NCI-H524 treated with DMSO at 0.1 percent for 48 hours (cell line): ENCODE measurements around the gene RPL28.

Experiments
- DNase-seq: peaks from one replicate; lab custom pipeline; 2025; lab: John Stamatoyannopoulos, UW

The RPL28 gene

DNA sequence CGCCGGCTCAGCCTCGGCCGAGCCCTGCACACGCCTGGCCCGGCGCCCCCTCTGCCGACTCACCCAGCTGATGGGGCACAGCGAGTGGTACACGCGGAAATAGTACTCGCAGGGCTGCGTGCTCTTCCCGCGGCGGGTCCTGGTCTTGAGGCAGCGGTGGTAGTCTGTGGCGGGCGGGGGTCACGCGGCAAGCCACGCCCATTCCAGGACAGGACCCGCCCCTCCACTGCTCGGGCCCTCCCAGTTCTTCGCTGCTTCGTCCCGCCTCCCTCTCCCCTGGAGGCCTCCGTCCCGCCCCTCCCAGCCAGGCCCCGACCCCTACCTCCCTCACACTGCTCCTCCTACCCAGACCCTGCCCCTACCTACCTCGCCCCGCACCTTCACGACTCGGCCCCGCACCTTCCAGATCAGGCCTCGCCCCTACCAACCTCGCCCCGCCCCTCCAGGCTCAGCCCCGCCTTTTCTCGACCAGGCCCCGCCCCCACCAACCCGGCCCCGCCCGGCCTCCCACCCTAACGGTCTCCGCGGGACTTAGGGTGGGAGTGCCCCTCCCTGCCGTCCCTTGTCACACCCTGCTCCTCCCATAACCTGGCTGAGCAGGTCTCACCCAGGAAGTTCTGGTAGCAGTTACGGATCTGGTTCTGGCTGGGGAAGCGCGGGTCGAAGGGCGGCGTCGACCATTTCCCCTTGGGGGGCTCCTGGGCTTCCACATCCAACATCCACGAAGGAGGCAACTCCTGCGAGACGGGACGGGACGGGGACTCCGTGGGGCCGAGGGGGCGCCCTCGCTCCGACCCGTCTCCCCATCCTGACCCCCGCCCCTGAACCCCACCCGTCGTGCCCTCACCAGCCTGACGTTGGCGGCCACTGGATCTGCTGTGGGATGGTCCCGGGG is 31.7 kb upstream of the RPL28 start:
- DNase-seq: no peak

DNA sequence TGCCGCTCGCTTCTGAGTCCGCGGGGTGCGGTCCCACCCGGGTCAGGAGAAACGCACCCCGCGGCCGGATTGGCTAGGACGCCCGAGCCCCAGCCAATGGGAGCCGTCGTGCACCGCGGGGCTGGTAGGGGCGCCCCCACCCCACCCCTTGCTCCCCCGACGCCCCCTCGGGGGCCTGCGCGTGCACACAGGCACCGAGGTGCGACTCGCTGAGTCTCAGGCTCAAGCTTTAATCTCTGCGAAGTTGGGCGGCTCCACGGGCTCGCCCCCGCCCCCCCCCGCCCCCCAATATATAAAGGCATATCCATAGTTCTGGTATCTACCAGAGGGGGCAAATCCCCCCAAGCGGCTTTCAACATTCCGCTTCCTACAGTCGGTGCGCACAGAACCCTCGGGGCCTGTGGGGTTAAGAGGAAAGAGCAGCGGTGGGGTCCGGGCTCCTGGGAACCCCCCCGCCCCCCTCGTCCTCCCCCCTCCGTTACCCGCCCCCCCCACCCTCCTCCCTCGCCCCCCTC is 31.0 kb upstream of the RPL28 start, which contains the start of gene COX6B2:
Gene COX6B2 (minus strand): TSS at position 22 of the 515 bp plus-strand sequence. CDS start 198 bp downstream, outside the sequence.
- no peak for DNase-seq

DNA sequence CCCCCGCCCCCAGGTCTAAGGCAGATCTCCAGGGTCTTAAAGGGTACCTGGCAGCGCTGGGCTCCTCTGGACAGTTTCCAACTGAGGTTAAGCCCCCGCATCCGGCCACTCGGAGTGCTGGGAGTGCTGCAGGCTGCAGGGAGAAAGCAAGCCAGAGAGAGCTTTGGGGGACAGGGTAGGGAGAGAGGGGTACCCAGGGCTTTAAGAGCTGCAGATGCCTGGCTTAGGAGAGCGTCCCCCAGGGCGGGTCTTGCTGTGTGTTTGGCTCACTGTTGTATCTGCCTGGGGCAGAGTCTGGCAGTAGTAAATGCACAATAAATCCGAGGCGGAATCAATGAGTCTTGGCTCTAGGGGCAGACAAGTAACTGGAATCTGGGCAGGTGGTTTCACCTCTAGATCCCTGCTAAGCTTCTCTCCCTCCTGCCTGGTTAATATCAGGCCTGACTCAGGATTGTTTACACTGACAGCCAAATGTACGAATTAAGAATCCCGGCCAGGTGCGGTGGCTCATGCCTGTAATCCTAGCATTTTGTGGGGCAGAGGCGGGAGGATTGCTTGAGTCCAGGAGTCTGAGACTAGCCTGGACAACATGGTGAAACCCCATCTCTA is 30.4 kb upstream of the RPL28 start:
- no peak for DNase-seq

DNA sequence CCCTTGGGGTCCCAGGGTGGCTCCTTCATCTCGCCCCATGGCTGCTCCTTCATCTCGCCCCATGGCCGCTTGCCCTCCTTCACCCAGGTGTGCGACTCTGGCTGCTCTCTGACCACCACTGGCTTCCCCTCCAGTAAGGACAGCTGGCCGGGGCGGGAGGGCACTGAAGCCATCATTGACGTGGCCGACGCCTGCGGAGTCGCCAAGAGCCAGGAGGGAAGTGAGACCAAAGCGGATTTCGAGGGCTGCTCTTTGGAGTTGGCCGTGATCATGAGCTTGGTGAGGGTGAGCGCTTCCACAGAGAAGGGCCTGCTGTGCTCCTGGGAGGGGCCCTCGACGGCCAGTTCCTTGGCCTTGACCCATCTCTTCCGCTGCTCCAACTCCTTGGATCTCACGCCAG is 27.2 kb upstream of the RPL28 start:
- DNase-seq: no peak

DNA sequence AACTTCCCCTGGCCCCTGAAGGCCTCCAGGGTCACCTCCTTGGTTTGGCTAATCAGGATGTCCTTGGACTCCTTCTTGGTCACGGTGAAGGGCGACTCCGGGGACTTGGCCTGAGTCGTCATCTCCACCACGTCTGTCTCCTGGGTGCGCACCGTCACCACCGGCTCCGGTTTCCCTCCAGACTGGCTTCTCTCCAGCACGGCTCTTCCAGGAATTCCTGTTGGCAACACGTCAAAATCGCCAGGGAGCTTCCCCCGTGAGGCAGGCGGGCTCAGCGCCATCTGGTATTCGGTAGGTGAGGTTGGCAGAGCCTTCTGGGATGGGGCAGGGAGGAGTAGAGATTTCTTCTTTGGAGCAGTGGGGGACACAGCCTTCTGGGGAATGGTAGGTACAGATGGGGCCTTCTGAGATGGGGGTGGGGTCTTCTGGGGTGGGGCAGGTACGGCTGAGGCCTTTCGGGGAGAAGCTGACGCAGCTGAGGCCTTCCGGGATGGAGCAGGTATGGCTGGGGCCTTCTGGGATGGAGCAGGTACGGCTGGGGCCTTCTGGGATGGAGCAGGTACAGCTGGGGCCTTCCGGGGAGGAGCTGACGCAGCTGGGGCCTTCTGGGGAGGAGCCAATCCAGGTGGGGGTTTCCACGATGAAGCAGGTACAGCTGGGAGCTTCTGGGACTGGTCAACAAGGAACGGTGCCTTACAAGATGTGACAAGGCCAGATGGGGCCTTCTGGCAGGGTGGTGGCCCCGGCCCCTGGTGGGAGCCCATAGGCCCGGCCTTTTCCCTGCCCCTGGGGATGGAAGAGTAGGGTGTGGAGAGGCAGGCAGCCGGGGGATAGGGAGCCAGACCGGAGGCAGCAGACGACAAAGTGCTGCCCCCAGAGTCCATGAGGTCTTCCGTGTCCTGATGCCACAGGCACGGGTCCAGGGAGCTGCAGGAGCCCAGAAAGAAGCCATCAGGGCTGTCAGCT is 26.5 kb upstream of the RPL28 start:
- peak; percentile 47 for DNase-seq

DNA sequence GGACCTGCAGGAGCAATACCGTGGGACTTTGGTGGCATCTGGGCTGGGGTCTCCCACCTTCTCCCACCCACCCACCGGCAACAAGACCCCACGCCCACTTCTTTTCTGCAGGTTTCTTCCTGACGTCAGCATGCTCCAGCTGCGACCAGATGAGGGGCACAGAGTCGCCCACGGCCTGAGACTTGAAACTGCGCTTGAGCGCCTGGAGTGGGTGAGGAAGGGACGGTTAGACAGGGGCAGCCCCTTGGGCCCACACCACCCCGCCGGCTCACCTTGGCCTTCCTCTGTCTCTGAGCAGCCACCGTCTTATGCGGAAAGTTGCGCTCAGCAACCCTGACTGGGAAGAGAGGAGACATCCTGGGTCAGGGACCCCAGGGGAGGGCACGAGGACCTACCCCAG is 24.8 kb upstream of the RPL28 start:
- DNase-seq: no peak

DNA sequence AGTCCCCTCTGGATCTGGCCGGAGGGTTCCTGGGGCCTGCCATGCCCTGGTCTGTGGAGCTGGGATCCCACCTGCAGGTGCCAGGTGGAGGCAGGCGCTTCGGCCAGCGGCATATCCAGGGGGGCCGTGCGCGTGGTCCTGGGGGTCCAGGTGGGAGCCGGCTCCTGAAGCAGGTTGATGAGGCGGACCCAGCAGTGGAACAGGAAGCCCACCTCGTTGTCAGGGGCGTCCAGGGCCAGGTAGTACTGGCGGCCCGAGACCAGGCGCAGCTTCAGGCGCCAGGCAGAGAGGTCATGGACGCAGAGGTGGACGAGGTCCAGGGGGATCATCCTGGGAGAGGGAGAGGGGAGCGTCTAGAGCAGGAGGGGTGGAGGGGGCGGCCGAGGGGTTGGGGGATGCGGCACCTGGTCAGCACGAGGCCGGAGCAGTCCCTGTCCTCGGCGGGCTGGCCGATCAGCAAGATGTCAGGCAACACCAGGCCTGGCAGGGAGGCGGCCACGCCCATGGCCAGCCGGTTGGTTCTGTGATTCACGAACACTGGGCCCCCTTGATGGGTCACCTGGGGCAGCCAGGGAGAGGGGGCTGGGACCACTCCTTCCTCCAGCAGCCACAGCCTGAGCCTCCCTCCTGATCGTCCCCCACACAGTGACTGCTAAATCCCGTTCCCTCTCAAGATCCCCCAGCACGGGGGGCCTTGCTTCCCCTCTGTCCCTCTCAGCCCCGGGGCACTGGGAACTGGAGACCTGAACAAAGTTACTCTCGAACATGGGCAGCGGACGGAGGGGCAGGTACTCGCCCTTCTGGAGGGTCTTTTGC is 23.4 kb upstream of the RPL28 start:
- DNase-seq: no peak

DNA sequence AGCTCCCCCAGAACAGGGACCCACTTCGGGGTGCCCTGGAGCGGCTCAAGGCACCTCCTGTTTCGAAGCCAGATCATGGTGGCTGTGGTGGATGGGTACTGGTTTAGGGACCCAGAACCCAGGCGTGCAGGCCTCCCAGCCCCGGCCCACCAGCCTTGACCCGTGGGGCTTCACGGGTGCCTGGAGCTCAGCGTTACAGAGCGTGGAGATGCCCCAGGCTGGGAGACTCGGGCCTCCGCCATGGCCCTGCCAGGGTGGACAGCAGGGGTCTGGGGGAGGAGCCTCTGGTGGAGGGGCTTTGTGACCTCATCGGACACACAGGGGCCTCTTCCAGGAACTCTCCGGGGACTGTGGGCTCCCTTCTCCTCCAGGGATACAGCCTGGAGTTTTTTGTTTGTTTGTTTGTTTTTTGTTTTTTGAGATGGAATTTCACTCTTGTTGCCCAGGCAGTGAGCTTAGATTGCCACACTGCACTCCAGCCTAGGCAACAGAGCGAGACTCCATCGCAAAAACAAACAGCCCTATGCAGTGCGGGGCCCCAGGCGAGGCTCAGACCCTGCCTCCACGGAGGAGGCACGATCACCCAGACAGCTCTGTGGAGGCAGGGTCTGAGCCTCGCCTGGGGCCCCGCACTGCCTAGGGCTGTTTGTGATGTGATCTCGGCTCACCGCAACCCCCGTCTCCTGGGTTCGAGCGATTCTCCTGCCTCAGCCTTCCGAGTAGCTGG is 22.6 kb upstream of the RPL28 start, which contains the start of gene GARIN5B:
Gene GARIN5B (minus strand): TSS at position 271 of the 727 bp plus-strand sequence. CDS start 194 bp downstream, at position 77.
- no peak for DNase-seq

DNA sequence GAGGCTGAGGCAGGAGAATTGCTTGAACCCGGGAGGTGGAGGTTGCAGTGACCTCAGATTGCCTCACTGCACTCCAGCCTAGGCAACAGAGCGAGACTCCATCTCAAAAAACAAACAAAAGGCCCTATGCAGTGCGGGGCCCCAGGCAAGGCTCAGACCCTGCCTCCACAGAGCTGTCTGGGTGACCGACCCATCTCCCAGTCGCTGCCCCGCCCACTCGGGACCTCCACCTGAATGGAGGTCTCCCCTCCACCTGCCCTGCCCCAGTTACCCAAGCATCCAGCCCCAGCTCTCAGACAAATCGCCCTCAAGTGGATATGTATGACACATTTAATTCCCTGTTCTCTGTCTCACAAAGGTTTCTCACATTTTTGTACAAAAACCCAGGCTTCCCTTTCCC is 20.5 kb upstream of the RPL28 start:
- no peak for DNase-seq

DNA sequence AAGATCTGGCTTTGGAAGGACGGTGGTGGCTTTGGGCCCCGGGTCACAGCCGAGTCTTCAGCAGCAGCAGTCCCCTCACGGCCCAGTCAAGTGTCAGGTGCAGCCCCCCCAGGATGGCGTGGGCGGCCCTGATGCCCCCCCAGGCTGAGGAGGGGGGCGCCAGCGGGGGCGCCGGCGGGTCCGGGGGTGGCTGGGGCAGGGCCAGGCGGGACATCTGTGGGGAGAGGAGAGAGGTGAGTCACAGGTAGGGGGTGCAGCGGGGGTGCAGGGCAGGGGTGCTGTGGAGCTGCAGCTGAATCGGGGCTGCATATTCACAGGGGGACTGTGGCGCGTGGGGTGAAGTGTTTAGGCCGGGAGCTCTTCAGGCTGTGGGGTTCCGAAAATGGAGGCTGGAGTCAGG is 19.8 kb upstream of the RPL28 start:
- DNase-seq: no peak

DNA sequence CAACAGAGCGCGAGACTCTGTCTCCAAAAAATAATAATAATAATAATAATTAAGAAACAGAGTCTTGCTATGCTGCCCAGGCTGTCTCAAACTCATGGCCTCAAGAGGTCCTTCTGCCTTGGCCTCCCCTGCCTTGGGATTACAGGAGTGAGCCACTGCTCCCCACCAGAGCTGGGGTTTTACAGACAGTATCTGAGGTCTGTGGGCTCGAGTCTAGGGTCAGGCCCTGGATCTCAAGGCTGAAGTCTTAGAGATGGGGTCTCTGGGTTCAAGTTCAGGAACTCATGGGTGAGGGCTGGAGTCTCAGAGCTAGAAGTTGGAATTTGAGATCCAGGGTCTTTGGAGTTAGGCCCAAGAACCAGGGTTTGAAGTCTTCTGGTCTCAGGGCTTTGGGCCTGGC is 18.9 kb upstream of the RPL28 start:
- DNase-seq: no peak

DNA sequence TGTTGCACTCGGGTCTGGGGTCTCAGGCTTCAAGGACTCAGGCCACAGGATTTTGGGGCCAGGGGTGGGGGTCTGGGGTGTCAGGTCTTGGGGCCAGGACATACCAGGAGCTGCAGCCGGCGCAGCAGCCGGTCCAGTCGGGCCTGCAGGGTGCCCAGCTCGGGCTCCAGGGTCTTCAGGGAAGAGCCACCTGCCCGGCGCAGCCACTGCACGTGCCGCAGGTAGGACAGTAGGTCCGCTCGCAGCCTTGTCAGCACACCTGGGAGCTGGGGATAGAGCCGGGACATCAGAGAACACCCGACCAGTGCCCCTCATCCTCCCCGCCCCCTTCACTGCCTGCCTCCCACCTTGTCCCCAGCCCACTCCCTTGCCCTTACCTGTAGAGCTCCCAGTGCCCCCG is 17.6 kb upstream of the RPL28 start:
- DNase-seq: no peak

DNA sequence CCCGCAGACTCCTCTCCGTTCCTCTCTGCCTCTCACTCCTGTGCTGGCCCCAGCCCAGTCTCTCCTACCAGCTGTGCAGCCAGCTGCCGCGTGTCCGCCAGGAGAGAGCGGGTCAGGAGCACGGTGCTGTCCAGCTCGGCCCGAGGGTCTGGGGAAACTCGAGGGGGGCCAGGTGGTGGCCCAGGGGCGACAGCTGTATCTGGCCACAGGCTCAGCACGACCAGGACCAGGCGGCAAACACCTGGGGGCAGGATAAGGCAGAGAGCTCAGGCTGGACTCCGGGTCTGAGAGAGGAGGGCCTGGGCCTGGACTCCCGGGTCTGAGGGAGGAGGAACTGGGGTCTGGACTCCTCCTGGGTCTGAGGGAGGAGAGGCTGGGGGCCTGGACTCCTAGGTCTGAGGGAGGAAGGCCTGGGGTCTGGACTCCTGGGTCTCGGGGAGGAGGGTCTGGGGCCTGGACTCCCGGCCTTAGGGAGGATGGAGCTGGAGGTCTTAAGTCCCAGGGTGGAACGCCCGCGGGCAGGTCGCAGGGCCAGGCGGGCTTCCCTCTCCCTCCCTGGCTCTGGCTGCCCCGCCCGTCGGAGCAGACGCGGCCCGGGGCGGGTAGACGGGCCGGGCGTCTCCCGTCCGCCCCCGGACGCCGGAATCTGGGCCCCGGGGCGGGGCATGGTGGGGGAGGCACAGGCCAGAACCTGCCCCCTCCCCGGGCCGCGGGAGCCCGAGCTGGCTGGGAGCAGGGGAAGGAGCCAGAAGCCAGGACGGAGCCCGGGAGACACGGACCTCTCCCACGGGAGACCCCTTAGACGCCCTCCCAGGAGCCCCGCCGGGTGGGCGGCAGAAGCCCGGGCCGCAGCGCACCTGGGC is 16.8 kb upstream of the RPL28 start:
- DNase-seq: no peak

DNA sequence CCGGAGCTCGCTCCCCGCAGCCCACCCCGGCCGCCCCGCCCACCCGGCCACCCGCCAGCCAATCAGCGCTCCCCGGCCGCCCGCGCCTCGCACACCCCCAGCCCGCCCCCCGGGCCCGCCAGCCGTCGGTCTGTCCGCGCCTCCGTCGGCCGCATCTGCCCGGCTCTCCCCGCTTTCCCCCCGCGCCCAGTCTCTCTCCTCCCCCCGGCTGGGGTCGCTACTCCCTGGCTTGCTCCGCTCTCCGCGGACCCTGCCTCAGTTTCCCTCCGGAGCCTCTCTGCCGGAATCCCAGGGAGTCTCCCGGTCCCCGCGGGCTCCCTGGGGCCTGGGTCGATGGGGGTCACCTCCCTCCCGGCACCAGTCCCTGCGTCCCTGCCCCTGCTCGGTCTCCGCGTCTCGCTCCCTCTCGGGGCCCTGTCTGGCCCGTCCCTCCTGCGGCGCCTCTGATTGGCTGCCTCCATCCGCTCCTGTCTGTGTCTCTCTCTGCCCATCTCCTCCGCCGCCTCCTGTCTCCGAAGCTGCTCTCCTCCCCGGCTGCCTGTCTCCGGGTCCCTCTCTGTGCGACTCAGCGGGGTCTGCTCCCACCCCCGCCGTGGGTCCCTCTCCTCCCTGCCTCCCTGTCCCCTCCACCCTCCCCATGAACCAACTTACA is 16.0 kb upstream of the RPL28 start:
- peak; percentile 50 for DNase-seq

DNA sequence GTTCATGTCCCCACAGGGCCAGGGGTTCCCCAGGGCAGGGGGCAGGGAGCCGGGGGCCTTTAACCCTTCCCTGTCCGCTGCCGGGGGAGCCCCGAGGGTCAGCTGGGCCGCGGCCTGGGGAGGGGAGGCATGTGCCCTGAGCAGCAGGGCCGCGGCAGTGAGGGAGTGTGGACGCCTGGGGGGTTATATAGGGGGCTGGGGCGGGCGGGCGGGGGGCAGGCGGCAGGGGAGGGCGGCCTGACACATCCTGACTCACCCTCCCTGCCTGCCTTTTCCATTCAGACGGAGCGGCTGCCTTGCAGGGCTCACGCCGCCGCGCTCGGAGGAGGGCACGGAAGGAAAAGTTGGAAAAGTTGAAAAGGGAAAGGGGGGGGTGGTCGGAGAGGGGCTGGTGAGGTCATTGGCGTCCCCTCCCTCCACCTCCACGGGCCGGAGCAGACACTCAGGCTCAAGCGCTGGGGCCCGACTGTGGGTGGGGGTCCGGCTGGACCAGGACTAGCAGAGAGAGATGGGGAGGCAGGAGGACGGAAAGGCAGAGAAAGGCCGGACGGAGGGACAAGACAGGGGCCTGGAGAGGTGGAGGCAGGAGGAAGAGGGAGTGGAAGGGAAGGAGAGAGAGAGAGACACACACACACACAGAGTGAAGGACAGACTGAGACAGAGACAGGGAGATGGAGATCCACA is 15.3 kb upstream of the RPL28 start, which contains the start of gene IL11:
Gene IL11 (minus strand): TSS at position 159 of the 684 bp plus-strand sequence. CDS start 153 bp downstream, at position 6.
- no peak for DNase-seq

DNA sequence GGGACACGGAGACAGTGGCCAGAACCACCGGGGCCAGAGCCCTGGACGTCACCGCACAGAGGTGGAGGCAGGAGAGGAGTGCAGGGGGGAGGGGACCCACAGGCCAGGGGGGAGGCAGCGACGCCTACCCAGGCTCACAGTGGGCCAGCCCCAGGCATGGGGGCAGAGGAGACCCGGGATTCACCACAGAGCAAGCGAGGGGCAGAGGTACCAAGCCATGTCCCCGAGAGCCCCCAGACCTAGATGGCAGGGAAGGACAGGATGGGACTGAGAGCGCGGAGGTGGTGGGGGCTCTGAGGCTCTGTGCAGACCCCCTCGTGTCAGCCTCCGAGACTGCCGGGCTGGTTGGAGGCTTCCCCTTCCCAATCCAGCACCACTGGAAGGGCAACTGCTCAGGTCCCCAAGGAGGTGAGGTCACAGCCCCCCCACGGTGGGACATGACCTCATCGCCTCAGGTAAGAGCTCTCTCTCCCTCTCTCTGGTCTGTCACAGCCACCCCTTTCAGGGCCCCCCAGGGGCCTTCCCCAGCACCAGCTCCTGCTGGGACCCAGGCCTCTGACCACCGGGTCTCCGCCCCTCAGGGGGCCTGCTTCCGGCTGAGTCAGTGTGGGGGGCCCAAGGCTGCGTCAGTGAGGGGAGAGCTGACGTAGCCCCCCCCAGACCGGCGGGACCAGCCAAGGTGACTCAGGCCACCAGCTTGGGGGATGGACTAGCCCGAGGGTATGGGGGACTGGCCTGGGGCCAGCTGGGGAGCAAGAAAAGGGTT is 13.2 kb upstream of the RPL28 start:
- DNase-seq: no peak

DNA sequence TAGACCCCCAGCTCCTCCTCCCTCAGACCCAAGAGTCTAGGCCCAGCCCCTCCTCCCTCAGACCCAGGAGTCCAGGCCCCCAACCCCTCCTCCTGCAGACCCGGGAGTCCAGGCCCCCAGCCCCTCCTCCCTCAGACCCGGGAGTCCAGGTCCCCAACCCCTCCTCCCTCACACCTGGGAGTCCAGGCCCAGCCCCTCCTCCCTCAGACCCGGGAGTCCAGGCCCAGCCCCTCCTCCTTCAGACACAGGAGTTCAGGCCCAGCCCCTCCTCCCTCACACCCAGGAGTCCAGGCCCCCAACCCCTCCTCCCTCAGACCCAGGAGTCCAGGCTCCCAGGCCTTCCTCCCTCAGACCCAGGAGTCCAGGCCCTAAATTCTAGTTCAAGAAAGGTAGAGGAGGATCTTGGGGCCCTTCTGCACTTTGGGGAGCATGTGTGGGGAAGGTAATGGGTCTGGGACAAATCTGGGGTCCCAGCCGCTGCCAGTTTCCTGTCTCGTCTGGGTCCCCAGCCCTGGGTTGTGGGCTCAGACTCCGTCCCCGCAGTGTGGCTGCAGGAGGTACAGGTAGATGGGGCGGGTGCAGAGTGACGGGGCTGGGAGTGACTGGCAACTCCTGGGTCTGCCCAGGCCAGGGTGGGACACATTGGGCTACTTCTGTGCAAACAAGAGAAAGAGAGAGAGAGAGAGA is 12.3 kb upstream of the RPL28 start:
- no peak for DNase-seq
